ENCODE results near the gene PLEKHB1.
"Not testable (repeated sequence)": the region's sequence is repeated elsewhere in the genome, so short reads cannot be mapped to it uniquely, and the experiment has no call there.

The PLEKHB1 gene

DNA sequence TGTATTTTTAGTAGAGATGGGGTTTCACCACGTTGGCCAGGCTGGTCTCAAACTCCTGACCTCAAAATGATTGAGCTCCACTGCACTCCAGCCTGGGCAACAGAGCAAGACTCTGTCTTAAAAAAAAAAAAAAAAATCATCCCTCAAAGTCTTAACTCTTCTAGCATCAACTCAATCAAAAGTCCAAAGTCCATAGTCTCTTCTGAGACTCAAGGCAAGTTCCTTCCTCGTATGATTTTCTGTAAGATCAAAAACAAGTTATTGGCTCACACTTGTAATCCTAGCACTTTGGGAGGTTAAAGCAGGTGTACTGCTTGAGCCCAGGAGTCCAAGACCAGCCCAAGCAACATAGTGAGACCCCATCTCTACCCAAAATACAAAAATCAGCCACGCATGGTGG lies 24.4 kb downstream of the PLEKHB1 start:
- DNase-seq (ENCODE audit: low read depth in 3 of 3, low spot score in 1 of 3), result no peak

DNA sequence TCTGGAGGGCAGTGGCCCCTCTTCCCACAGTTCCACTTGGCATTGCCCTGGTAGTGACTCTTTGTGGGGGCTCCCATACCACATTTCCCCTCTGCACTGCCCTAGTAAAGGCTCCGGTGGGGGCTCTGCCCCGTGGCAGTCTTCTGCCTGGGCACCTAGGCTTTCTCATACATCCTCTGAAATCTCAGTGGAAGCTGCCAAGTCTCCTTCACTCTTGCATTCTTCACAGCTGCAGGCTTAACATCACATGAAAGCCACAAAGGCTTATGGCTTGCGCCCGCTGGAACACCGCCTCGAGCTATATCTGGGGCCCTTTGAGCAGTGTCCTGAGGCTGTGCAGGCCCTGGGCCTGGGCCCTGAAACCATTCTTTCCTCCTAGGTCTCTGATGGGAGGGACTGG lies 25.3 kb downstream of the PLEKHB1 start:
- DNase-seq (ENCODE audit: low read depth in 3 of 3, low spot score in 1 of 3), result no peak

DNA sequence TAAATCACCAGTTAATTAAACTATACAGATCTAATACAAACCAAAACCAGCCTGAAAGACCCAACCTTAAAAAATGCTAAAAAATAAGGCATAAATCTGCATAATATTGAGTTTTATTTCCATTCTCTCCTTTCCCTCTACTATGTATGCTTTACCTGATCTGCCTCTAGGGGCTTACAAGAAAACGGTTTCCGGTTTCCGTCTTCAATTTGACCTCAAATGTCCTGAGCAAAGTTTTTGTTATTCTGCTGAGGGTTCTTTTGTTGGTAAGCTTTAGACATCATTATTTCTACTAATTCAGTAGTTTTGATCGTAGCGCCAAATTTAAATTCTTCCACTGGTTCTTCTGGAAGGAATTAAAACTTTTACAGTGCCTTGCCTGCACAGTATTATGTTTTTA lies 30.2 kb downstream of the PLEKHB1 start:
- DNase-seq (ENCODE audit: low read depth in 3 of 3, low spot score in 1 of 3), result not testable (repeated sequence)

DNA sequence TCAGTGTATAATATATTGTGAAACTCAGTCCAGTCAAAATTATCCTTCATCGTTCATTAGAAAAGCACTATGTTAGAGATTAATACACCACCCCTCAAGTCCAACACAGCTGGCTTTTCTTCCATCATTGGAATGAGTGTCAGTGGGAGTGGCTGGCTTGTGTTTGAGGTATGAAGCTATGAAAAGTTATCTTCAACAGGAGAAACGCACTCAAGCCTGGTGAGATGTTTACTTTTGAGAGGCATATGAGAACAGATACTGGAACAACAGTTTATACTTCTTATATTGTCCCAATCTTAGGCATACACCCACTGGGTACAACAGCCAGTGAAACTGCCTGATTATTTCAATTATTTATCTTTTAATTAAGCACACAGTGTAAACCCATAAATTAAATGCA lies 34.3 kb downstream of the PLEKHB1 start:
- no peak for DNase-seq (ENCODE audit: low read depth in 3 of 3, low spot score in 1 of 3)

DNA sequence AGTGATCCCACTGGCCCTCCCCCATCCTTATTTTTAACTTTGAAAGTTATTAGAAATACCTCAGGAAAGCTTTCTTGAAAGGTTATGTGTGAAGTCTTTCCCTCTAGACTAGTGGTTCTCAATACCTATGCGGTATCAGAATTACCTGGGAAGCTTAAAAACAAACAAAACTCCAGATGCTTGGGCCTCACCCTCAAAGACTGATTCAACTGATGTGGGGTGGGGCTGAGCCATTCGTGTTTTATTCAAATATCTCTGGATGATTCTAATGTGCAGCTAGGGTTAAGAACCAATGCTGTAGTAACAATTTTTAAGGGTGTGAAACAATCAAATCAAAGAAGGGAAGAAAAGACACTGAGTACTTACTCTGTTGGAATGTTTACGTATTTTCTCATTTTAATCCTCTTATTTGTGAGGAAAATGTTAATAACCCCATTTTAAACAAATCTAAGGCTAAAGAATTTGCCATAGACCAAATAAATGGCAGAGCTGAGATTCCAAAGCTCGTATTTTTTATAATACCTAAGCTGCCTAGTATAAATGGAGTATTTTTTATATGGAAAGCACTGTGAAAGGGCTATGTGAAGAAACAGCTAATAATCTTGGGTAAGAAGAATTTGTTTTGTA lies 47.6 kb downstream of the PLEKHB1 start:
- DNase-seq (ENCODE audit: low read depth in 3 of 3, low spot score in 1 of 3), result no peak

- no peak for DNase-seq (ENCODE audit: low read depth in 3 of 3, low spot score in 1 of 3)
These were observed 58.7 kb downstream of the PLEKHB1 start for GRCh38 chr11:73705053-73705452.

- no peak for DNase-seq (ENCODE audit: low read depth in 3 of 3, low spot score in 1 of 3)
These were observed 64.6 kb downstream of the PLEKHB1 start for GRCh38 chr11:73710964-73711363.
